ENCODE results near the gene CD300LF. TPM values are rescaled to one million over a fixed set of nuclear protein-coding genes. Genes with fewer than 3 reads are reported as not detected.

The CD300LF gene
- total and polyA plus RNA-seq, 9 of the 15 experiments (the other 6 are each of a cell fraction or from before 2014, with no cell fraction given), result not detected

DNA sequence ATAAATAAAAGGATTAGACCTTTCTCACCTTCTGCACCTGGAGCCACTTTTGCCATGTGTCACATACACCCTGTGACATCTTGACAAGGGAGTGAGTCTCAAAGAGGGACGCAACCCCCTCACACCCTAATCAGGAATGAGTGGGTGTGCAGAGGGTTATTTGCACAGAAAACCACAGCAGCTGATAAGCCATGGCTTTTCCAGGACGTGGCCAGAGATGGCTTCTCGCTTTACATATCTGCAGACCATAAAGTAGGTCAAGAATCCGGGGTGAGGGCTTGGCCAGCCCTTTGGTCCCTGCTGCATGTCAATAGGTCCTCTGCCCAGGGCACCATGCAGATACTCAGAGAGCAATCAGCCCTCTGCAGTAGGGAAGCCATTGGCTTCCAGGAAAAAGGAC lies 2.4 kb upstream of the CD300LF start (continued):
- TF ChIP-seq, protein P1, sequence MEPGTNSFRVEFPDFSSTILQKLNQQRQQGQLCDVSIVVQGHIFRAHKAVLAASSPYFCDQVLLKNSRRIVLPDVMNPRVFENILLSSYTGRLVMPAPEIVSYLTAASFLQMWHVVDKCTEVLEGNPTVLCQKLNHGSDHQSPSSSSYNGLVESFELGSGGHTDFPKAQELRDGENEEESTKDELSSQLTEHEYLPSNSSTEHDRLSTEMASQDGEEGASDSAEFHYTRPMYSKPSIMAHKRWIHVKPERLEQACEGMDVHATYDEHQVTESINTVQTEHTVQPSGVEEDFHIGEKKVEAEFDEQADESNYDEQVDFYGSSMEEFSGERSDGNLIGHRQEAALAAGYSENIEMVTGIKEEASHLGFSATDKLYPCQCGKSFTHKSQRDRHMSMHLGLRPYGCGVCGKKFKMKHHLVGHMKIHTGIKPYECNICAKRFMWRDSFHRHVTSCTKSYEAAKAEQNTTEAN (CRISPR knock-in tag; IDR thresholded peaks at IDR 0.05), result no peak
- TF ChIP-seq MCM5 (IDR thresholded peaks at IDR 0.05; ENCODE audit: low read depth), result no peak
- peak; percentile 89; the same call in 1 of the 2 replicates for TF ChIP-seq SMARCE1 (IDR thresholded peaks at IDR 0.05)
- no peak for TF ChIP-seq ETV6 (IDR thresholded peaks at IDR 0.05; ENCODE audit: borderline replicate concordance in 1 of 2, low read depth in 2 of 2, low read length in 1 of 2)
- TF ChIP-seq ETV6 (CRISPR knock-in tag; IDR thresholded peaks at IDR 0.05; ENCODE audit: borderline replicate concordance), result no peak
- TF ChIP-seq, protein P2, sequence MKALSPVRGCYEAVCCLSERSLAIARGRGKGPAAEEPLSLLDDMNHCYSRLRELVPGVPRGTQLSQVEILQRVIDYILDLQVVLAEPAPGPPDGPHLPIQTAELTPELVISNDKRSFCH (CRISPR knock-in tag; IDR thresholded peaks at IDR 0.05), result no peak
- TF ChIP-seq, protein P2 (tag; IDR thresholded peaks at IDR 0.05), result peak; percentile 87
- TF ChIP-seq, protein P3, sequence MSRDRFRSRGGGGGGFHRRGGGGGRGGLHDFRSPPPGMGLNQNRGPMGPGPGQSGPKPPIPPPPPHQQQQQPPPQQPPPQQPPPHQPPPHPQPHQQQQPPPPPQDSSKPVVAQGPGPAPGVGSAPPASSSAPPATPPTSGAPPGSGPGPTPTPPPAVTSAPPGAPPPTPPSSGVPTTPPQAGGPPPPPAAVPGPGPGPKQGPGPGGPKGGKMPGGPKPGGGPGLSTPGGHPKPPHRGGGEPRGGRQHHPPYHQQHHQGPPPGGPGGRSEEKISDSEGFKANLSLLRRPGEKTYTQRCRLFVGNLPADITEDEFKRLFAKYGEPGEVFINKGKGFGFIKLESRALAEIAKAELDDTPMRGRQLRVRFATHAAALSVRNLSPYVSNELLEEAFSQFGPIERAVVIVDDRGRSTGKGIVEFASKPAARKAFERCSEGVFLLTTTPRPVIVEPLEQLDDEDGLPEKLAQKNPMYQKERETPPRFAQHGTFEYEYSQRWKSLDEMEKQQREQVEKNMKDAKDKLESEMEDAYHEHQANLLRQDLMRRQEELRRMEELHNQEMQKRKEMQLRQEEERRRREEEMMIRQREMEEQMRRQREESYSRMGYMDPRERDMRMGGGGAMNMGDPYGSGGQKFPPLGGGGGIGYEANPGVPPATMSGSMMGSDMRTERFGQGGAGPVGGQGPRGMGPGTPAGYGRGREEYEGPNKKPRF (IDR thresholded peaks at IDR 0.05; ENCODE audit: low read depth, low read length), result no peak
- peak in 1 of 2 experiments; percentile 86; a peak in 2 of 4 replicates for TF ChIP-seq HDAC1 (IDR thresholded peaks at IDR 0.05)
- no peak for TF ChIP-seq ZNF184 (CRISPR knock-in tag; IDR thresholded peaks at IDR 0.05)
- TF ChIP-seq ZNF785 (CRISPR knock-in tag; IDR thresholded peaks at IDR 0.05), result no peak
- no peak for TF ChIP-seq NFE2L1 (tag; IDR thresholded peaks at IDR 0.05; ENCODE audit: borderline replicate concordance, low read depth)
- no peak for TF ChIP-seq ZNF197 (CRISPR knock-in tag; IDR thresholded peaks at IDR 0.05; ENCODE audit: low read depth)
- TF ChIP-seq EGR1 (conservative IDR thresholded peaks at IDR 0.05), result peak; percentile 96
- no peak; the same call in 1 of the 2 replicates for TF ChIP-seq NFE2 (IDR thresholded peaks at IDR 0.05; ENCODE audit: low read depth)
- peak; percentile 79 for TF ChIP-seq BHLHE40 (IDR thresholded peaks at IDR 0.05; ENCODE audit: low read length)
- no peak for TF ChIP-seq HNRNPL (IDR thresholded peaks at IDR 0.05; ENCODE audit: low read depth, low read length)
- TF ChIP-seq, protein P4, sequence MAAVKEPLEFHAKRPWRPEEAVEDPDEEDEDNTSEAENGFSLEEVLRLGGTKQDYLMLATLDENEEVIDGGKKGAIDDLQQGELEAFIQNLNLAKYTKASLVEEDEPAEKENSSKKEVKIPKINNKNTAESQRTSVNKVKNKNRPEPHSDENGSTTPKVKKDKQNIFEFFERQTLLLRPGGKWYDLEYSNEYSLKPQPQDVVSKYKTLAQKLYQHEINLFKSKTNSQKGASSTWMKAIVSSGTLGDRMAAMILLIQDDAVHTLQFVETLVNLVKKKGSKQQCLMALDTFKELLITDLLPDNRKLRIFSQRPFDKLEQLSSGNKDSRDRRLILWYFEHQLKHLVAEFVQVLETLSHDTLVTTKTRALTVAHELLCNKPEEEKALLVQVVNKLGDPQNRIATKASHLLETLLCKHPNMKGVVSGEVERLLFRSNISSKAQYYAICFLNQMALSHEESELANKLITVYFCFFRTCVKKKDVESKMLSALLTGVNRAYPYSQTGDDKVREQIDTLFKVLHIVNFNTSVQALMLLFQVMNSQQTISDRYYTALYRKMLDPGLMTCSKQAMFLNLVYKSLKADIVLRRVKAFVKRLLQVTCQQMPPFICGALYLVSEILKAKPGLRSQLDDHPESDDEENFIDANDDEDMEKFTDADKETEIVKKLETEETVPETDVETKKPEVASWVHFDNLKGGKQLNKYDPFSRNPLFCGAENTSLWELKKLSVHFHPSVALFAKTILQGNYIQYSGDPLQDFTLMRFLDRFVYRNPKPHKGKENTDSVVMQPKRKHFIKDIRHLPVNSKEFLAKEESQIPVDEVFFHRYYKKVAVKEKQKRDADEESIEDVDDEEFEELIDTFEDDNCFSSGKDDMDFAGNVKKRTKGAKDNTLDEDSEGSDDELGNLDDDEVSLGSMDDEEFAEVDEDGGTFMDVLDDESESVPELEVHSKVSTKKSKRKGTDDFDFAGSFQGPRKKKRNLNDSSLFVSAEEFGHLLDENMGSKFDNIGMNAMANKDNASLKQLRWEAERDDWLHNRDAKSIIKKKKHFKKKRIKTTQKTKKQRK (IDR thresholded peaks at IDR 0.05; ENCODE audit: borderline replicate concordance, low read depth, low read length), result no peak
- no peak for TF ChIP-seq ASH1L (IDR thresholded peaks at IDR 0.05; ENCODE audit: borderline replicate concordance, low read depth, partially characterized antibody)
- TF ChIP-seq ZNF507 (tag; conservative IDR thresholded peaks at IDR 0.05), result no peak
- TF ChIP-seq CBFA2T3 (IDR thresholded peaks at IDR 0.05), result peak; percentile 91

Measured in K562 (cell line).